Raji (cell line): ENCODE results near the gene SLC43A1.

ENCODE experiments used
- POLR2A ChIP-seq: IDR thresholded peaks from 2 replicates; pipeline ENCODE4 v1.6.1; 2011; ENCODE audit warnings: low read depth, low read length, control low read depth; ENCODE audit not compliant: insufficient read depth

Gene SLC43A1

DNA sequence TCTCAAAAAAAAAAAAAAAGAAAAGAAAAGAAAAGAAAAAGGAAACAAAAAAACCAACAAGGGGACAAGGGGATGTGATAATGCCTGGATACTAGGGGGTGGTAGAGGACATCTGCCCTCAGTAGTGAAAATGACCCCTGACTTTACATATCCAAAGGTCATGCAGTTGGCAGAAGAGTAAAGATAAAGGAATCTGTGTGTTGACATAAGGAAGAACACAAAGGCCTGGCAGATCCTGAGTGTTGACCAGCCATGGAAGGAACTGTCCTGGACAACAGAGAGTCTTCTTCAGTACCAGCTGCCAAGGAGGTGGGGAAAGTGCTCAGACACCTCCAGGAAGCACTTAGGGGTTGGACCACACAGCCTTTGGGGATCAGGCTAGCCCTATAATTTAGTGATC, 12.6 kb downstream of the SLC43A1 start:
- no peak for TF ChIP-seq POLR2A

DNA sequence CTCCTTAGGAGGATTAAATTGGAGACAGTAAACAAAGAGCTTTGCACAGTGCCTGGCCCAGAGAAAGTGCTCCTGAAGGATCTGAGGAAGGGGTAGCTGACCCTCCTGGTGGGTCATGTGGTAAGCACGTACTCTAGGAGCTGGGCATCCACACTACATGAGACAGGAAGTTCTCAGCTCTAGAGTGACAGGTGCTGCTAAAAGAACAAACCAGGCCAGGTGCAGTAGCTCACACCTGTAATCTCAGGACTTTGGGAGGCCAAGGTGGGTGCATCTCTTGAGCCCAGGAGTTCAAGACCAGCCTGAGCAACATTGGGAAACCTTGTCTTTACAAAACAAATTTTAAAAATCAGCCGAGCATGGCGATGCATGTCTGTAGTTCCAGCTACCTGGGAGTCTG, 13.1 kb downstream of the SLC43A1 start:
- no peak for TF ChIP-seq POLR2A

DNA sequence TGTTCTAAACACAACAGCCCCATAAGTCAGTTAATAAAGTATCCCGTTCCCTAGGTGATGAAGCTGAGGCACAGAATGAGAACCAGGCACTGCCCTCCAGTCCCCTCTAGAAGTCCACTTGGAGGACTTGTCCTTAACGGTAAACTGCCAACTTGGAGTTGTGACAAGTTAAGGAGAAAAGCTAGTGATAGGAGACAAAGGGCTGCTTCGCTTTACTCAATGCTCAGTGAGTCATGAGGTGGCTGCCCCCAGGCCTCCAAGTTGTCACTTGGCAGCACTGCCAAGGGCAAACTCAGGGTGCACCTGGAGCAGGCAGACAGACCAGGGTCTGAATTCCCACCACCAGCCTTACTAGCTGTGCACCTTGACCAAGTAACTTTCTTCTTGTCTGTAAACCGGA, 13.5 kb downstream of the SLC43A1 start:
- no peak for TF ChIP-seq POLR2A

DNA sequence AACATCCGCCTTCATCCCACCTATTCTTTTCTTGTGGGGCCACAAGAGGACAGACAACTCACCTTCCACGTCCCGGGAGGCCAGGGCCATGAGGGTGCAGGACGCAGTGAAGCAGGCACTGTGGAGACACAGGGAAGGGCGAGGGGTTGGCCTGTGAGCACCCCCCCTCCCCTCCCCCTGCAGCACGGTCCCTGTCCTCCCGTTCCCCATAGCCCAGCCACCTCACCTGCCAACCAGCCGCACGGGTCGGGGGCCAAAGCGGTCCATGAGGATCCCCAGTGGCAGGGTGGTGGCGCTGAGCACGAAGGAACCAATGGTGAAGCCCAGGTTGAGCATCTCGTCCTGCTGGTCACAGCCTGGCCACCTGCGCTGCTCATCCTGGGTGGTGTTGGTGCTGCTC, 14.6 kb downstream of the SLC43A1 start:
- TF ChIP-seq POLR2A = no peak

DNA sequence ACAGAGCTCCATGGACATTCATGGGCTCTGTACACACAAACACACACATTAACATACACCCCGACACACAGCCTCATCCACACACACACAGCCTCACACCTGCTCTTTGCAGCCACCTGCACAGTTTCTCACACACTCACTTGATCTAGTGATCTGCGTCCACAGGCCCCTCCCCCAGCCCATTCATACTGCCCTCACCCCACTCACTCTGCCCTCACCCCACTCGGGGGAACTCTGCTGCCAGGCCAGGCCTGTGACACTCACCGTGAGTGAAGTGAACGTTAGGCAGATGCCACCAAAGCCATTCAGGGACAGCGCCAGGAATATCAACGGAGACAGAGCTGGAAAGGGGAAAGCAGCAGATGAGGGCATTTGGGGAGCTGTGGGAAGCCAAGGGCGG, 15.0 kb downstream of the SLC43A1 start:
- TF ChIP-seq POLR2A = no peak

DNA sequence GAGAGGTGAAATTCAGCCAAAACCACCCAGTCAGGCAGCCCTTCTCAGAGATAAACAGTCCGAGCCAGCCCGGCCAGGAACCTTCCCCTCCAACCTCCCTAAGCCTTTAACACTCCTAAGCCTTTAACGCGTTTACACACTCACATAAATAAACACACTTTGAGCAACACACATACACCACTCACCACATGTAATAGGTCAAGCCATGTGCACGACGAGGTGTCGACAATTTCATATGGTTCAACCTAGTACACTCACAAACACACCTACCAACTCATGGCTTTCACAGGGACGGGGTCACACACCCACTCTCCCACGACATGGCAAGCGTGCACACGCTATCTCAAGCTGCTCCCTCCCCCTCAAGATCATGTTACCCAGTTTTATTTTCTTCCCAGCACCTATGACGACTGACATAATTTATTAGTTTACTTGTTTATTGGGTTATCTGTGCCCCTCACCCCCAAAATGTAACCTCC, 15.5 kb downstream of the SLC43A1 start:
- no peak for TF ChIP-seq POLR2A

DNA sequence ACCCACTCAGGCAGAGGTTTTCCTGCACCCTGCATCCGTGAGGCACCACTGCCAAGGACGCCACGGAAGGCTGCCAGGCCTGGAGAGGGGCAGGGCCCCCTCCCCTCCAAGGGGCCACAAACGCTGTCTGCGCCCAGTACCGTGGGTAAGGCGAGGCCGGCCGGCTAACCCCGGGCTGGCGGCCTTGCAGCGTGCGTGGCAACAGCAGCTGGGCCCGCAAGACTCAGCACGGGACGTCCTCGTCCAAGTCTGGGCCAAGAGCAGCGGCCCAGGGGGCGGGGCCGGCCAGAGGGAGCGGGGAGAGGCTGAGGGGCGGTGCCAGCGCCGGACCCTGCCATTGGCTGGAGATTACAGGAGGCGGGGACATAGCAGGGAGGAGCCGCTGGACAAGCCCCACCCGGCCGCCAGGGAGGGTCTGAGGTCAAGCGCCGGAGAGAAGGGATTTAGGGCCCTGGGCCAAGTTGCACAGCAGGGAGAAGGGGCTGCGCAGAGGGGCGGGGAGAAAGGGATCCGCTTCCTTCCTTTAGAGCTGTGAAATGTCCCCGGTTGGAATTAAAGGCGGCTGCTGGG, 16.0 kb downstream of the SLC43A1 start:
- no peak for TF ChIP-seq POLR2A

DNA sequence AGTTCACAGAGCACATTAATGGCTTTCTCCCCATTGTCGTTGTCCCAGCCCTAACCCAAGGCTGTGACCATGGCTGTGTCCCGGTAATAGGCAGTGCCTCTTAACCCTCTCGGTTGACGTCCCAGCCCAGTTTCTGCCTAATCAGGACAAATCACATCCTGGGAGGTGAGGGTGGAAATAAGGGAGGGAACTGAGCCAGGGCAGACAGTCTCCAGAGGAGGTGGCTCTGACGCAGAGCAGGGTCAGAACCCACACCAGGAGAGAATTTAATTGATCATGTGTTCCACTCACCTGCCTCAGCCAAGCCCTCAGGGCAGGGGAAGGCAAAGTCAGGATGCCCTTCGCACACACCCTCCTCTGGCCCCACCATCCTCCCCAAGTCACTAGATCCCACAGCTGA, 17.0 kb downstream of the SLC43A1 start:
- no peak for TF ChIP-seq POLR2A

DNA sequence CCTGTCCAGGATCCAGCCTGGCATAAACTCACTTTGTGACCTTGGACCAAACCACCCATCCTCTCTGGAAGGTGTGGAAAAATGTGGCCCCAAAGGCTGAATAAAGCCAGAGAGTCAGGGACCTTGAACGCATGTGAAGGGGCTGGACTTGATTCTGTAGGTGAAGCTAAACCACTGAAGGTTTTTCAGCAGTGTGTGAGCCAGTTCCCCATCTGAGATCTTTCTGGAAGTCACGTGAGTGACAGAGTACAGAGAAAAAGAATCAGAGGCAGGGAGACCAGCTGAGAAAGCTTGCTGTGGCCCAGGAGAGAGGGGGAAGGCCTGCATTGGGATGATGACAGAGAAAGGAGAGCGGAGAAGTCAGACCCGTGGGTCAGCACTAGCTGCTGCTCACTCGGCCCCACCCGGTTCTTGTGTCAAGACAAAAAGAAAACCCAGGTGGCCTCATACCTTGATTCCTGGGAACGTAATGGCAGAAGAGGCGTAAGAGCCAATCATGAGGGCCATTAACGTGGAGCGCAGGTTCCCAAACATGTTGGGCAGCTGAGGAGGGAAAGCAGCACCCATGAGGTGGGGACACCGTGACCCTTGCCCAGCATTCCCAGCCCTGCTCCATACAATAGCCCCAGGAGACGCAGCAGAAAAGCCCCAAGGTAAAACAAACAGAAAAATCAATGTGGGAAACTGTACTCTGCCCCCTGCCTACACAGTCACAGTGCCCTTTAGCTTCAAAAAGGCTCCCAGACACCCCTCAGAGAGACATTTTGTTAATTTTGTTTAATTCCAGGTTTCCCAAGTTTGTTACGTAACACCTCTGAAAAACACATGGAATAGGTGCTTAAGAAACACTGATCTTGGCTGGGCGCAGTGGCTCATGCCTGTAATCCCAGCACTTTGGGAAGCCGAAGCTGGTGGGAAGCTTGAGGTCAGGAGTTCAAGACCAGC, 17.9 kb downstream of the SLC43A1 start:
- TF ChIP-seq POLR2A = no peak

DNA sequence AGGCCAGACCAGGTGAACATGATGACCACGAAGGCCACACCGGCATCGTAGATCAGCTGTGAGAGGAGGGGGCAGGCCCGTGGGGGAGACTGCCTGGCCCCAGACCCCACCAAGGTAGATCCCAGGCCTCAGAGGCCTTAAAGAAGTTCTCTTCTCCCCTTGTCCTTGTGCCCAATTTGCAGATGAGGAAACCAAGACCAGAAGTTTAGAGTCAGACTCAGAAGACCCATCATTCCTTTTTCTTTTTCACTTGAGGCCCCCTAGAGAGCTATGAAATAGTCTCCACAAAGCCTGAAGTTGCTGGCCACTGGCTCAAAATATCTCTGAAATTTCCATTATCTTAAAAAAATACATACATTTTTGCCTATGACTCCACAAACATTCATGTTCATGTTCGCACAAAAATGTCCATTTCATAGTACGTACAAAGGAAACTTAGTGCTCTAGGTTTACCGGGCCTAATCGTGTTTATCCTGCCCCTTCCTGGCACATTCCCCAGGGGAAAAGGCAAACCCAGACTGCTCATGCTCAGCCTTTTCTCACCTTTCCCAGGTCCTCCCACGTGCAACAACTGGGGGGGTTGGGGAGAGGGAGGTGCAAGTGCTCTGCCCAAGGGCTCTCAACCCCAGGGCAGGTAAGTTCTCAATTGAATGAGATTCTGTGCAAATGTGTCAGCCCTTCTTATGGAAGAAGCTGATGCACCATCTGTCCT, 19.2 kb downstream of the SLC43A1 start:
- no peak for TF ChIP-seq POLR2A

DNA sequence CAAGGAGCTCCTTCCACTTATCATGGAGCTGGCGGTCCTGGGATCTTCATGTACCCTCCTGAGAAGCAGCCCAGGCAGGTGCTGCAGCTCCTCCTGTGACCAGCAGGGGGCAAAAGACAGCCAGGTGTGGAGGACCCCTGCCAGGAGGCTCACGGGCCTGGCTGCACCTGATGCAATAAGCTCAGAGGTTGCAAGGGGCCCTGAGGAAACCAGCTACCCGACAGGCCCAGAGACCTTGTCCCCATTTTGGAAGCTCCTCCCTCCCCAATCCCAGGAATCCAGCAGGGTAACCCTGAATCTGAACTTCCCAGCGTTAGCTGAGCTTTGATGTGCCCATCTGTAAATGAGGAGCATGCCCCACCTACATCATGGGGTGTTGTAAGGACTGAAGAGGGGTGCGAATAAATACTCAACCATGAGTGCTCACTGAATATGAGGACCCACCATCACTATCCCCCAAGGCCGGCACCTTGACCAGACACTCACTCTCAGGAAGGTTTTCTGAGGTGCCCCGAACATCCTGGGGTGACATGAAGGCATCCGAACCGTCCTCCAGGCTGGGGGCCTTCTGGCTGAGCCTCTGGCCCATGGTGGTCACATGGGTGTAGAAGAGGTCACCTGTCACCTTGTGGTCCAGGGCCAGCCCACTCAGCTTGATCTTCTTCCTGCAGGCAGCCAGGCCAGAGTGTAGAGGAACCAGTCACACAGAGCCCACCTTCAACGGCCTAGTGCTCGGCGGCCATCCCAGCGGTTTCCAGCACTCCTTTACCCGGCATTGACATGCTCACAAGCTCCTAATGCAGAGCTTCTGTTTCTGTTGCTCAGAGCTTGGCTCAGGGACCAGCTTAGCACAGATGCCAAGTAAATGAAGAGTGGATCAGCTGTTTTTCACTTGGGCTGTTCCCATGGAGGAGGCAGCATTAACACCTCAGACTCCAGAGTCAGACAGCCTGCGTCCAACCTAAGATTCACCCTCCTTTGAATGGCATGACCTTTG, 21.7 kb downstream of the SLC43A1 start:
- TF ChIP-seq POLR2A = no peak

DNA sequence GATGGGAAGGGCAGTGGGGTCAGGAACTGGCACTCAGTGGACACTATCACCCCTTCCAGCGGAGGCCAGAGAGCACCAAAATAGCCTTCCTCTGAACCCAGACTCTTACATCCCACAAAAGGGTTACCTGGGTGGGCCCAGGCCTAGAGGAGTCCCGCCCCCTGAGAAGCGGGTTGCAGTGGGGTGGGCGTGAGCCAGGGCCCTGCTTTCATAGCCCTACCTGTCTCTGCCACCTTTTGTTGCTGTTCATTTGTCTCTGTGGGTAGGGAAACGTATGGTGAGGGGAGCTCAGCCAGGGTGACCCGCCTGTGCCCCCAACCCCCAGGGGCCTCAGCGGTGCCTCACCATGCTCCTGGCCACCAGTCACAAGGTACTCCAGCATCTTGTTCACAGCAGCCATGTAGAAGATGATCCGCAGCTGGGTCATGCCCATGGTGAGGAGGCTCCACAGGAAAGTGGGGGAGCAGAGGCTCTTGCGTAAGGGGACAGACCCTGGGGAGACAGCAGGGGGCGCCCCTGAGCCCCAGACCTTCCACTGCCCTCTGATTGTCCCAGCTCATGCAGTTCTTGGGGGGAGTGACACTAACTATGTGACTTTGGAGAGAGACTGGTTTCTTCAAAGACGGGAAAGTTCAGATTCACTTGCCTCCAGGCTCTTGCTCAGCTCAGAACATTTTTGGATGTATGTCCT, 24.0 kb downstream of the SLC43A1 start:
- no peak for TF ChIP-seq POLR2A

DNA sequence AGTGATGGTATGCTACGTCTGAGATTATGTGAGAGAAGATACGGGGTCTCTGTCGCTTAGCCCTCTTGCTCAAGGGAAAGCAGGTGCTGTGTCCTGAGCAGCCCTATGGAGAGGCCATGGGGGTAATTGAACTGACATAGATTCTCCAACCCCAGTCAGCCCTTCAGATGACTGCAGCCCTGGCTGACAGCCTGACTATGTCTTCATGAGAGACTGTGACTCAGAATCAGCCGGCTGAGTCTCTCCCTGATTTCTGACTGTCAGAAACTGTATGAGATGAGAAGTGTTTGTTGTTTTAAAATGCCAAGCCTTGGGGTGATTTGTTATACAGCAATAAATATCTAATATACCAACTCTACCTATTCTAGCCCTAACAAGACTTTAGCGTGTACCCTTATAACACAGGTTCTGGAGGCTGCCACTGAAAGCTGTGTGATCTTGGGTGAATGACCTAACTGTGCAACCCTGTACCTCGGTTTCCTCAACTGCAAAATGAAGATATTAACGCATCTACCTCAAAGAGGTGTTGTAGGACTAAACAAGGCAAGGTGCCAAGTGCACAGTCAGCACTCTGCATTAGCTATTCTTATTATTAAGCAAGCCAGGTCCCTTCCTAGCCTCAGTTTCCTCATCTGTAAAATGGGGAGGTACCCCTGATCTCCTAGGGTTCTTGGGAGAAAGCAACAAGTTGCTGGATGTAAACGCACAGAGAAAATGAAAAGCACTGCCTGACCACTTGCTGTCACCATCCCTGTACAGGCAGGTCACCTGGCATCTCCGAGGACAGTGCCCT, 24.9 kb downstream of the SLC43A1 start:
- no peak for TF ChIP-seq POLR2A
